ENCODE results near the gene TMCO4.

GRCh38 chr1:19640363-19641316 is 159.1 kb downstream of the TMCO4 start:
- TF ChIP-seq POLR2A (IDR thresholded peaks at IDR 0.05) (no peak), EP300 (IDR thresholded peaks at IDR 0.05) (no peak), CTCF (IDR thresholded peaks at IDR 0.05) (no peak), POLR2AphosphoS5 (IDR thresholded peaks at IDR 0.05) (no peak)

Data from sigmoid colon (tissue), 4 donors.